Panc1 (cell line): ENCODE data around the gene CLCF1. TPM values are rescaled to one million over a fixed set of nuclear protein-coding genes. Genes with fewer than 3 reads are reported as not detected.

Experiments used
- ATAC-seq: fragments of 200-7000 bp; cut with Tn5 transposase; 2 replicates; pipeline ENCODE4 v1.9.1; 2020; ENCODE audit warnings: mild to moderate bottlenecking, moderate library complexity
- BruUV-seq: library from RNA; stranded (reverse); fragments of 400-500 nt; replicated peaks from 2 replicates; lab custom pipeline; 2021; lab: Mats Ljungman, UMichigan
- CTCF ChIA-PET: fragments of 300-600 bp; sonication (Branson Sonifier 250); formaldehyde crosslinking; loops from one replicate; lab custom pipeline; 2022; ENCODE audit warnings: antibody characterized with exemption; lab: Charles Lee
- POLR2A ChIA-PET: fragments of 300-600 bp; sonication (Branson Sonifier 250); formaldehyde crosslinking; loops from one replicate; lab custom pipeline; 2022; ENCODE audit warnings: antibody characterized with exemption; lab: Charles Lee
- DNase-seq: peaks from one replicate; pipeline ENCODE4 v3.0.0-alpha.2; 2010; ENCODE audit warnings: low read depth, low spot score
- H3K27ac ChIP-seq: 2 replicates; pipeline ENCODE4 v1.5.1; 2011; ENCODE audit warnings: mild to moderate bottlenecking, low read length, inconsistent platforms
- H3K27me3 ChIP-seq: fragments of 200-500 bp; sonication (Bioruptor generic); 2 replicates; pipeline ENCODE4 v1.6.0; 2014; ENCODE audit warnings: low read length, inconsistent platforms; ENCODE audit not compliant: control insufficient read depth, insufficient read depth
- H3K36me3 ChIP-seq: fragments of 200-500 bp; sonication (Bioruptor generic); 2 replicates; pipeline ENCODE4 v1.5.1; 2014; ENCODE audit warnings: inconsistent platforms, mild to moderate bottlenecking, low read length, moderate library complexity; ENCODE audit not compliant: control insufficient read depth, insufficient read depth
- H3K4me1 ChIP-seq: 2 replicates; pipeline ENCODE4 v1.5.1; 2011; ENCODE audit warnings: inconsistent platforms, mild to moderate bottlenecking, low read length, moderate library complexity; ENCODE audit not compliant: control insufficient read depth, insufficient read depth
- H3K4me3 ChIP-seq, 2 experiments: 2 replicates each; pipeline ENCODE4 v1.5.1; 2011 to 2012; ENCODE audit warnings: low read depth in 2 of 2, low read length in 2 of 2, mild to moderate bottlenecking in 2 of 2, inconsistent platforms in 1 of 2, moderate library complexity in 1 of 2
- H3K9me3 ChIP-seq: fragments of 200-500 bp; sonication (Bioruptor generic); 2 replicates; pipeline ENCODE4 v1.5.1; 2014; ENCODE audit warnings: low read depth, mild to moderate bottlenecking, inconsistent platforms, low read length, moderate library complexity; ENCODE audit not compliant: control insufficient read depth, insufficient read depth
- CTCF ChIP-seq: fragments of 450-650 bp; IDR thresholded peaks from 2 replicates; pipeline ENCODE4 v1.5.1; 2017; ENCODE audit warnings: mild to moderate bottlenecking
- POLR2AphosphoS5 ChIP-seq: IDR thresholded peaks from 2 replicates; pipeline ENCODE4 v1.6.1; 2012; ENCODE audit warnings: mild to moderate bottlenecking, low read depth, low read length, moderate library complexity
- SIN3A ChIP-seq: IDR thresholded peaks from 2 replicates; pipeline ENCODE4 v1.6.1; 2012; ENCODE audit warnings: low read depth, mild to moderate bottlenecking, low read length, moderate library complexity, borderline replicate concordance; ENCODE audit not compliant: insufficient read depth
- TCF7L2 ChIP-seq: IDR thresholded peaks from 2 replicates; pipeline ENCODE4 v1.6.1; 2011; ENCODE audit warnings: mild to moderate bottlenecking, low read depth, low read length, inconsistent platforms
- in situ Hi-C: cut with HindIII; loops from 2 replicates; pipeline ENCODE4 v1.10.0; 2016; ENCODE audit warnings: low sequenced_read_pairs, low pct_unique_long_range_greater_than_20kb
- intact Hi-C: fragments of 100-400 bp; cut with micrococcal nuclease; formaldehyde crosslinking; loops from one replicate; pipeline ENCODE4 v1.10.0; 2022; ENCODE audit not compliant: unreplicated experiment
- total RNA-seq: library from RNA; stranded (reverse); gene quantifications from one replicate; pipeline ENCODE4 v1.2.1, GENCODE V29; 2021; ENCODE audit not compliant: unreplicated experiment
- TF ChIP-seq, protein P1 (sequence below), 2 experiments: IDR thresholded peaks; 2 replicates each; pipeline ENCODE4 v1.6.1; 2011 to 2012; ENCODE audit warnings: low read depth in 2 of 2, control low read depth in 1 of 2, low read length in 1 of 2, mild to moderate bottlenecking in 1 of 2, moderate library complexity in 1 of 2; ENCODE audit not compliant: insufficient read depth in 1 of 2

The CLCF1 gene
- total RNA-seq, 1 experiment from 2014 or later = 9.3 TPM

DNA sequence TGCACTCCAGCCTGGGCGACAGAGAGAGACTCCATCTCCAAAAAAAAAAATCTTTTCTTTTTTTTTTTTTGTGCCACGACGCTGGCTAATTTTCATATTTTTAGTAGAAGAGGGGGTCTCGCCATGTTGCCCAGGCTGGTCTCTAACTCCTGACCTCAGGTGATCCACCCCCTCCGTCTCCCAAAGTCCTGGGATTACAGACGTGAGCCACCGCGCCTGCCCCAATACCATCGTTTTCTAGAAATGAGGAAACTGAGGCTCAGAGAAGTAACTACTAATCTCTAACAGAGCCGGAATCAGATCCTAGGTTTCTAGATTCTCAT is 56.6 kb downstream of the CLCF1 start:
- H3K9me3 ChIP-seq = no peaks in the 10 kb centered on the region
- in situ Hi-C loops (no loop called here), intact Hi-C loops (loop anchor here (2.0 to 10.0 kb wide), 2 partner anchors 52 to 222 kb away; no protein-coding TSS in a partner anchor)
- peak overlapping the region; percentile 82 to 85 for H3K4me3 ChIP-seq
- BruUV-seq = no TSS peak
- TF ChIP-seq TCF7L2 = no peak
- no peak for TF ChIP-seq SIN3A
- TF ChIP-seq POLR2AphosphoS5 = no peak
- TF ChIP-seq, protein P1, sequence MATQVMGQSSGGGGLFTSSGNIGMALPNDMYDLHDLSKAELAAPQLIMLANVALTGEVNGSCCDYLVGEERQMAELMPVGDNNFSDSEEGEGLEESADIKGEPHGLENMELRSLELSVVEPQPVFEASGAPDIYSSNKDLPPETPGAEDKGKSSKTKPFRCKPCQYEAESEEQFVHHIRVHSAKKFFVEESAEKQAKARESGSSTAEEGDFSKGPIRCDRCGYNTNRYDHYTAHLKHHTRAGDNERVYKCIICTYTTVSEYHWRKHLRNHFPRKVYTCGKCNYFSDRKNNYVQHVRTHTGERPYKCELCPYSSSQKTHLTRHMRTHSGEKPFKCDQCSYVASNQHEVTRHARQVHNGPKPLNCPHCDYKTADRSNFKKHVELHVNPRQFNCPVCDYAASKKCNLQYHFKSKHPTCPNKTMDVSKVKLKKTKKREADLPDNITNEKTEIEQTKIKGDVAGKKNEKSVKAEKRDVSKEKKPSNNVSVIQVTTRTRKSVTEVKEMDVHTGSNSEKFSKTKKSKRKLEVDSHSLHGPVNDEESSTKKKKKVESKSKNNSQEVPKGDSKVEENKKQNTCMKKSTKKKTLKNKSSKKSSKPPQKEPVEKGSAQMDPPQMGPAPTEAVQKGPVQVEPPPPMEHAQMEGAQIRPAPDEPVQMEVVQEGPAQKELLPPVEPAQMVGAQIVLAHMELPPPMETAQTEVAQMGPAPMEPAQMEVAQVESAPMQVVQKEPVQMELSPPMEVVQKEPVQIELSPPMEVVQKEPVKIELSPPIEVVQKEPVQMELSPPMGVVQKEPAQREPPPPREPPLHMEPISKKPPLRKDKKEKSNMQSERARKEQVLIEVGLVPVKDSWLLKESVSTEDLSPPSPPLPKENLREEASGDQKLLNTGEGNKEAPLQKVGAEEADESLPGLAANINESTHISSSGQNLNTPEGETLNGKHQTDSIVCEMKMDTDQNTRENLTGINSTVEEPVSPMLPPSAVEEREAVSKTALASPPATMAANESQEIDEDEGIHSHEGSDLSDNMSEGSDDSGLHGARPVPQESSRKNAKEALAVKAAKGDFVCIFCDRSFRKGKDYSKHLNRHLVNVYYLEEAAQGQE (IDR thresholded peaks at IDR 0.05; ENCODE audit: insufficient read depth in 1 of 2, low read depth in 2 of 2, low read length in 1 of 2) = no peak
- TF ChIP-seq CTCF = no peak
- H3K4me1 ChIP-seq = peaks cover 6% of the 10 kb centered on the region; the same call in 1 of the 2 replicates
- no peaks in the 10 kb centered on the region for H3K36me3 ChIP-seq
- POLR2A ChIA-PET = interaction anchor here (1.2 to 1.6 kb wide), 2 partner anchors 77 to 83 kb away, joined by 3 to 4 read pairs; no protein-coding TSS in a partner anchor
- DNase-seq = no peak
- no peaks in the 10 kb centered on the region for H3K27me3 ChIP-seq
- CTCF ChIA-PET = interaction anchor here (0.5 to 2.0 kb wide), 11 partner anchors 9 to 341 kb away, joined by 3 to 21 read pairs (median 6); partner anchors contain the start of genes ANKRD13D, GRK2 and SSH3
- peak; percentile 1; the same call in 1 of the 2 replicates for ATAC-seq
- H3K27ac ChIP-seq = peak overlapping the region; percentile 97

DNA sequence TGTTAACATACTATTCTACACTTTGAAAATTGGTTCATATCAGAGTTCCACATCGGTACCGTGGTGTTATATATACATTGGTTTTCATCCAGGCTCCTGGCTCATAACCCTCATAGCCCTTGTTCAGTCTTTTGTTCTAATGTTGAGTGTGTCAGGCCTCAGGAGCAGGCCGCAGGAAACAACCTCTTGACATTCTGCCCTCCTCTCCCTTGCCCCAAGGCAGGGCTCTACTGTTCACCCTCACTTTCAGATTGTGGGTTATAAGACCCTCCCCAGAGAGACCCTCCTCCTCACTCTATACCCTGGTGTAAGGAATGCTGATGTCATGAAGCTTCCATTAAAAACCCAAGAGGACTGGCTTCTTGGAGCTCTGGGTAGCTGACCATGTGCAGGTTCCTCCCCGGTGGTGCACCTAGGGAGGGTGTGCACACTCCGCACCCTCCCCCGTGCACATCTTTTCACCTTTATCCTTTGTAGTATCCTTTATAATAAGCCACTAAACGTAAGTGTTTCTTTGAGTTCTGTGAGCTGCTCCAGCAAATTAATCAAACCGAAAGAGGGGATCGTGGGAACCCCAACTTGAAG is 58.0 kb downstream of the CLCF1 start:
- TF ChIP-seq TCF7L2 (no peak), SIN3A (no peak), CTCF (no peak), POLR2AphosphoS5 (no peak)
- TF ChIP-seq, protein P1 (IDR thresholded peaks at IDR 0.05; ENCODE audit: insufficient read depth in 1 of 2, low read depth in 2 of 2, low read length in 1 of 2) = no peak
- H3K27ac ChIP-seq = no peak overlapping the region
- peaks cover 6% of the 10 kb centered on the region; the same call in 1 of the 2 replicates for H3K4me1 ChIP-seq
- no peaks in the 10 kb centered on the region for H3K9me3 ChIP-seq
- DNase-seq = no peak
- H3K27me3 ChIP-seq = no peaks in the 10 kb centered on the region
- in situ Hi-C loops (no loop called here), intact Hi-C loops (loop anchor here (10.0 kb wide), 1 partner anchor 221 kb away; no protein-coding TSS in a partner anchor)
- no TSS peak for BruUV-seq
- ChIA-PET POLR2A (no interaction called here), CTCF (interaction anchor here (0.6 to 0.7 kb wide), 3 partner anchors 54 to 418 kb away, joined by 3 to 7 read pairs (median 3); no protein-coding TSS in a partner anchor)
- H3K4me3 ChIP-seq = no peak overlapping the region
- no peaks in the 10 kb centered on the region for H3K36me3 ChIP-seq
- no peak for ATAC-seq
